Fibroblast of the conjunctiva (primary cell): ENCODE results near the gene AK4.
A peak's percentile ranks its signal among the peaks of the same experiment; 100 is the strongest.
"Not testable (repeated sequence)": the region's sequence is repeated elsewhere in the genome, so short reads cannot be mapped to it uniquely, and the experiment has no call there.

Experiments used
- DNase-seq: peaks from one replicate; pipeline ENCODE4 v3.0.0-alpha.2; 2010; ENCODE audit warnings: low read depth

Gene AK4

DNA sequence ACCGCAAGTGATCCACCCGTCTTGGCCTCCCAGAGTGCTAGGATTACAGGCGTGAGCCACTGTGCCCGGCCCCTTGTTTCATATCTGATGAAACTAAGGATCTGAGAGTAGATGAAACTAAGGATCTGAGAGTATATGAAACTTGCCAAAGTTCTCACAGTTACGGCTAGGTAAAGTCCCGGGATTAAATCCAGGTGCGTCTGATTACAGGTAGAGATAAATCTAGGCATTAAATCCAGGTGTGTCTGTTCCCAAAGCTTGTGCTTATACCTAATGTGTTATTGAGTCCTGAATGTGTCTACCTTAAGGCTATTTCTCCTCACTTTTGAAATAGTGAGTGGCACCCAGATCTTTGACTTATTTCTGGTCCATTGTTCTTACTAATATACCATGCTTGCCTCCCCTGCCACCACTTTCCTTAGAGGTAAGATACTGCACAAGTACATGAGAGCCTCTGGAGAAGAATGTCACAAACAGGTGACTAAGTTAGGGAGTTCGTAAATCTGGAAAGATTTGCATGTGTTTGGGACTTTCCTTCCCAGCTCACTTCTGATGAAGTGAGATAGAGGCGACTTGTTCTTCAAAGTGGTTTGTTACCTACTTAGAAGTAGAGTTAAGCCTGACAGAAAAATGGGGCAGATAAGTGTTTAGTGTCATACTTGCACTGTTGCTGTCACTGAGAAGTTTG lies 66.5 kb downstream of the AK4 start:
- no peak for DNase-seq

DNA sequence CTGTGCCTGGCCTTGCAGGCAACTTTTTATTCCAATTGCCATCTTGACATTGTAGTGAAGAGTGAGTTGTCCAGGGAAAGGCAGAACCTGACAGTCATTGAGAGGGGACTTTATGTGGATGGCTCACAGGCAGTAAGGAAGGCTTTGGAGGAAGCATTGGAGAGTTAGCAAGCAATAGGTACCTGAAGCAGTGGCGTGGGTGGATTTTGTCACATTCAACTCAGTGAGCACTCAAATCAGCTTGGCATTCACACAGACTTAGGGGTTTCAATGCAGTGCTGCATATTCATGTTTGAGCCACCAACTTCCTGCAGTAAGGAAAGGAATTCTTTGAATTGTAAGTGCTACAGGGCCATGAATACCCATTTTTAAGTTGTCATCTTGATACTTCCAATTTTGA lies 69.0 kb downstream of the AK4 start:
- DNase-seq, result no peak

DNA sequence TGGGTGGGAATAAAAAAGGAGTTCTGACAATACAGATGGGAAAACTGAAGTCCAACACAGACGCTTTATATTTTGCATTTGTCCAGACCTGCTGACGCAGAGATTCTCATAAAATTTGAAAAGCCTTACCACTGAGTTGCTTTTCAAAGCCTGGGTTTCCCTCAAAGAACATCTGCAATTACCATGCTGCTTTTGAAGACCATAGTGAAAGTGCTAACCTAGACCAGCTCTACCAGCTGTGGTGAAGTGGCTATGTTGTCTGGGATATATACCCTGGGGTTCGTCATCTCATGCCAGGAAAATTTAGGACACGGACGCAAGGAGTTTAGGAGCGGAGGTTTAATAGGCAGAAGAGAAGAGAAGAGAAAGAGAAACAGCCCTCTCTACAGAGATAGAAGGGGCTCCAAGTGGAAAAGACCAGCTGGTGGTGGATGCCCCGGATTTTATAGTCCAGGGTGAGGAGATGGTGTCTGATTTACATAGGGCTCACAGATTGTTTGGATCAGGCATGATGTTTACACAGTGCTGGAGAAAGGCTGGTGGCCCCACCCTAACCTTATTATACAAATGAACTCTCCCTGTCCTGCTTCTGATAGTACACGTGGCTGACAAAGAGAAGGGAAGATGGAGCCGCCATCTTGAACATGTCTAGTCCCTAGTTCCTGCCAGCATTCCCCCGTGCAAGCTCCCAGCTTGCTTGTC lies 73.8 kb downstream of the AK4 start:
- DNase-seq, result no peak

DNA sequence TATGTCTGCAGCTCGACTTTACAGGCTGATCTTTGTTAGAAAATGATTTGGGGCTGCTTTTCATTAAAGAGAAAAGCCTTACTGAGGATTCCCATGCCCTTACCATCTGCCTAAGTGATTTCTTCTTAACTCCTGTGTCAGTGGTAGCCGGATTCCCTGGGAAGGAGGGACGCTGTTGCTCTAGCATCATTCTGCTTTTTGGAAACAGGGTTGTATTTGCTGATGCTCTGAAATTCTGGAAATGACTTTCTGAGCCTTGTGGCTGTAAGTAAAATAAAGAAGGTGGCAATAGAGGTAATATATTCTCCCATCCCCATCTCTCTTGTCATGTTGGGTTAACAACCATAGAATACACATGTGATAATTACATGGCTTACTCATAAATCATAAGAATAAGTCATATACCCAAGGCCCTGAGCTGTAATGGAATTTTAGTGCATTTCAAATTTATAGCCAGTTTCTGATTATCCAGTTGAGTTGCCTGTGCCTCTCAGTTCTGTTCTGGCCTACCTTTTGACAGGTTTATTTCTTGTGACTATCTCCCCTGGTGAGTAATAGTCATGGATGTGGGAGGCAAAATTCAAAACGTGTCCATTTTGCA lies 74.4 kb downstream of the AK4 start:
- no peak for DNase-seq

DNA sequence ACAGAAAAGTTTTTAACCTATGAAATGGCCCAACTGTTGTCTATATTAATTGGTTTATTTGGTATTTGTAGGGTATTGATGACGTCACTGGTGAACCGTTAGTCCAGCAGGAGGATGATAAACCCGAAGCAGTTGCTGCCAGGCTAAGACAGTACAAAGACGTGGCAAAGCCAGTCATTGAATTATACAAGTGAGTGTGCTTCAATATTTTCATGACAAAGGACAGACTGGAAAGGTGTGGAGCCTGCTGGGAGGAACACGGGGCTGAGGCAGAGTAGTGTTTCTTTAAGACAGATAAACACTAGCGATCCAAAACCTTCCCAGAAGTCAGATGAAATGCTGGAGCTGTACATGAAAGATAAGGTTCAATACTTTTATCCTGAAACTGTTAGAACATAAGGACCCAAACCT lies 76.7 kb downstream of the AK4 start:
- DNase-seq, result no peak

DNA sequence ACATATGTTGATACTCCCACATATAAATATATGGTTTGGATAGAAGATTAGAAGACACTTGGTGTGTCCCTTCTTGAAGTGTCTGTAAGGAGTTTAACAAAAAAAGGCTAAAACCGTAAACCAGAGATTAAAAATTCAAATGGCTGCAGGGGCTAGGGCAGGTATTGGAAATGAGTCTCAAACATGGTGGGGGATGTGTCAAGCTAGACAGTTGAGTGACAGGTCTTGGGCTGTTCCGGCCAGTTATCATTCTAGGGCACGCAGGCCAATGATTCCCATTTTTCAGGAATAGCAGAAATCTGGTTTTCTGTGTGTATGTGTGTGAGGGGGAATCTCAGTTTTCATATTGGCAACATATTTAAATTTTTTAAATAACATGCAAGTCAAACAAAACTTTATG lies 77.2 kb downstream of the AK4 start:
- no peak for DNase-seq

DNA sequence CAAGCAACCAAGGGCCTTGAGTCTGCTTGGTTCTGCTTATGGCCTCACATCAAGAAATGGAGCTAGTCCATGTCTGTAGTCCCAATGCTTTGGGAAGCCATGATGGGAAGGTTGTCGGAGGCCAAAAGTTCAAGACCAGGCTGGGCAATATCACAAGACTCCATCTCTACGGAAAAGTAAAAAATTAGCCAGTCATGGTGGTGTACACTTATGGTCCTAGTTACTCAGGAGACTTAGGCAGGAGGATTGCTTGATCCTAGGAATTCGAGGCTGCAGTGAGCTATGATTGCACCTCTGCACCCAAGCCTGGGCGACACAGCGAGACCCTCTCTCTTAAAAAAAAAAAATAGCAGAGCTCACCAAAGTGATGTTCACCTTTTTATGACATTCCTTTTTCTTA lies 81.2 kb downstream of the AK4 start:
- no peak for DNase-seq

DNA sequence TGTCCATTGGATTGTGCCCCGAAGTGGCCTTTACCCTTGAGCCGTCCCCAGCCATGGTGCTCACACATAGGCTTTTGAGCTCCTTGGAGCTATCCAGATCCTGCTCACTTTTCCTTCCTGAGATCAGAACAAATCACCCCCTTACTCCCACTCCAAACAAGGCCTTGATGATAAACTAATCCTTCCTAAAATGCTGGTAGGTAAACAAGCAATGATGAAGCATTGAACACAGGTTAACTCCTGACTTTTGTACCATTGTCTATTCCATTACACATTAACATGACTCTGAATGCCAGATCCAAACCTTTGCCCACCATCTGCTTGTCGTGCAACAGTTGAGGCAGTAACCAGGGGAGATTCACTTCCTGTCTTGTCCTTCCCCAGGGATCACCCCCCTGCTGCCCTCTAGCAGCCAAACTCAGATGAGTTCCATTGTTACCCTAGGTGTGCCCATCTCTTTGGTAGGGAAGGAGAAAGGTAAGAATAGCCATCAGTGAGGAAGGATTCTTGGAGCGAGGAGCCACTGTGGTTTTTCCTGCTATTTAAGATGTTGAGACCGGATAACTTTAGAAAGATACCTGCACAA lies 81.8 kb downstream of the AK4 start:
- no peak for DNase-seq

DNA sequence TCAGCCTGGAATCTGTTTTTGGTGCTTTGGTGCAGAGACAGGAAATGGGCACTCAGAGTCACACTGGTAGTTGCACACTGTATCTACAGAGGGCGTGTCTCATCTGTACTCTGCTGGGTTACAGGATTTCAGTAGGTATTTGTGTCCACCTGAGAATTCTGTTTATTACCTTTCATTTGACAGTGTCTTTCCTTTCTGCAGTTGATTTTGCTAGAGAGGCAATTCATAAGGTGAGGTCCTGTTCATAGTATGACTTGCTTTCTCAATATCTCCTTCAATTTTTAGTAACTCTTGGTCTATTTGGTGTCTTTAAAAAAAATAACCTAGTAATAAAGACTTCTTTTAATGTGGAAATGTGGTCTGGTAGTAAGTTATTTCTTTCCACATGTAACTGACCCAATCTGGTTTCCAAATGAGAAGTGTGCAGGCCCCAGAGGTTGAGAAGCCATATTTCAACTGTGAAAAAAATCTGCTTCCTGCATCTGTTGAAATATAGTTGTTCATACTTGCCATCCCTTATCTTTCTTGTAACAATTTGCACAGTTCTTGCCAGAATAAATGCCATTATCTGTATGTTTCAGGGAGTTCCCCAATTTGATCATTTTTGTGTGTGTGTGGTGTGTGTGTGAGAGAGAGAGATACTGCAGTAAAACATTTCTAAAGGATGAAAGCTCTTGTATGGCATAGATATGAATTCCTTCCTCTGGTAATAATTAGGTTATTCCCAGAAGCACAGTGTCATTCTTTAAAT lies 82.9 kb downstream of the AK4 start:
- no peak for DNase-seq

DNA sequence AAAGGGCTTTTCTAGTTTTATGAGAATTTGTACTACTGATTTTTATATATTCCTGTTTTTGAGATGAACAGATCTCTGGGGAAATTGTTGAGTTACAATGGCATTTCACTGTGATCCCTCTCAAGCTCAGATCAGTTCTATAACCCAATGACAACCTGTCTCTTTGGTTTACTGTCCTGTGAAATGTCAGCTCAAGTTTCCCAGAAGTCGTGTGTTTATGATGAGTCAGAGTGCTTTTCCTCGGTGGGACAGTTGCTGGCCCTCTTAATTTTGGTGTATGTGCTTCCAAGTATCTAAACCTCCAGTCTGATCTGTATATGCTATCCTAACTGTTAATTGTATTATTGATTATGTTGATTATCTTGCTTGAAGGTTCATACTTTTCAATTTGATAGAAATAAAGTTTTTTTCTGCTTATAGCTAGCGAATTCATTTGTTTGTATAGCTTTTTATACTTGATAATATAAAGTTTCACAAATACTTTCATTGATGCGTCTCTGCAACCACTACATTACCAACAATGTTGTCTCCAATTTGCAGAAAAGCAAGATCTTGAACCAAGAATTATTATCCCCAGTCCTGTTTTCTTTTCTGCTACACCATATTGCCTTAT lies 83.8 kb downstream of the AK4 start:
- DNase-seq, result no peak

DNA sequence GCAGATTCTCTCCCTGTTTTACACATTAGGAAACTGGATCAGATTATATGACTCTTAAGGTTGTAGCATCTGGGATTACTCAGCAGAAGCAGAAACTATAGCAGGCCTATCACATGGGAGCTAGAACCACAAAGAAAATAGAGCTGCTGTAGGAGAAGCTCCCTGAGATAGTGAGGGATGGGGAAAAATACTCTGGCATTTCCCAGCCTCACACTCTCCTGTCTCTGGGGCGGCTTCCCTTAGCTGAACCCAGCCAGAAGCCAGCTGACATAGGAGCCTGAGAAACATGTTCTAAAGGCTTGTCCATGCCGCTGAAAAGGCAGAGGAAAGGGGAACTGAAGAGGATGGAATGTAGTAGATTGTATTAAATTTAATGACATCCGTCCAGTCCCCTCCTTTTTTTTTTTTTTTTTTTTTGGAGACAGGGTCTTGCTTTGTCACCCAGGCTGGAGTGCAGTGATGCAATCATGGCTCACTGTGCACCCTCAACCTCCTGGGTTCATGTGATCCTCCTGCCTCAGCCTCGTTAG lies 84.5 kb downstream of the AK4 start:
- no peak for DNase-seq

DNA sequence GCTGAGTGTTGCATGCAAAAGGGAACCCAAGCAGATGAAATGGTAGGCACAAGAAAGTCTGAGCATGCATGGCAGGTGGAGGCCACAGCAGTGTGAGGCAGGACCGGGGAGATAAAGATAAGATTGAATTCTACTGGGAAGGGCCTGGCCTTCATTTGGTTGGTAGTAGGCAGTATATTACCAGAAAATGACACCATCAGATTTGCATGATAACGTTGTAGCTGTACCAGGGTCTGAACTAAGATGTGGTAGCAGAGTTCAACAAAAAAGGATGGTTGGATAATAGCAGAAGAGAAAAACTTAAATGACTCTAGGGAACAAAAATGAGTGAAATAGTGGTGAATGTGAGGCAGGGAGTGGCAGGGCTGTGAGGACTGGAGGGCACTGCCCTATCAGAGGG lies 85.8 kb downstream of the AK4 start:
- DNase-seq, result no peak

DNA sequence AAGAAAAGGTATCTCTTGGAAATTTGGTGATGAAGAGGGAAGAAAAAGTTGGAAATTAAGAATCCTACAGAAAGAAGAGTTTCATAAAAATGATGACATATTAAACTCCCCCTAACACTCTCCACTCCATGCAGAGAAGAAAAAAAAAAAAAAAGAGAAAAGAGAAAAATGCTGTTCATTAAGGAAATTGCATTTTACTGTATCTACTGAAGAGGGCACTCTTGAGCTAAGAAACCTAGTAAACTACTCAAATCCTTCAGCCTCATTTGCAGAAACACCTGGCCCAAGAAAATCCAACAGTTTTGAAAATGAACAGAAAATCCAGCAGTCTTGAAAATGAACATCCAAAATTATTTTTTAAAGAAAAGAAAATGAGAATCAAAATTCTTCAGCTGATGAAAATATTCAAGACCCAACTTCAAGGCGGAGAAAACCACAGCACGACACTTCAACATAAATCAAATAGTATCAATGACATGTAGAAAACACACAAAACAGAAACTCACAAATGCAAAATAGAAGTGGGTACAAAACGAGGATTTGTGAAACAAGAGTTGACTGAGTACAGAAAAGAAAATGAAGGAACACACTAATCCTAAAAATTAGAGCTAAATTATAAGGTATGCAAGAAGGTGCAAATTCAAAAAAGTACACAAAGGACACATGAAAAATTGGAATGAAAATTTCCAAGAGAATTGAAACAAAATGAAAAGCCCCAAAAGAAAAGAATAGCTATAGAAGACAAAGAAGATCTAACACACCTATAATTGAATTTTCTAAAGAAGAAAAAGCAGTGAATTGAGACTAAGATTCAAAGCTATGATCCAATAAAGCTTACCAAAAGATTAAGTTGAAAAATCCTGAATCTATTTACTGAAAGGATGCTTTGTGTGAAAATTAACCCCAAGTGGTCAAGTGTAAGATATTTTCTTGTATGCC lies 88.1 kb downstream of the AK4 start:
- peak; percentile 18 for DNase-seq

DNA sequence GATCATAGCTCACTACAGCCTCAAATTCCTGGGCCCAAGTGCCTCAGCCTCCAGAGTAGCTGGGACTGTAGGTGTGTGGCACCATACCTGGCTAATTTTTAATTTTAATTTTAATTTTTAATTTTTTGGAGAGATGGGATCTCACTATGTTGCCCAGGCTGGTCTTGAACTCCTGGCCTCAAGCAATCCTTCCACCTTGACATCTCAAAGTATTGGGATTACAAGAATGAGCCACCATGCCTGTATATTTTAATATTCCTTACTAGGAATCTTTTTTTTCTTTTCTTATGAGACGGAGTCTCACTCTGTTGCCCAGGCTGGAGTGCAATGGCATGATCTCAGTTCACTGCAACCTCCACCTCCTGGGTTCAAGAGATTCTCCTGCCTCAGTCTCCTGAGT lies 89.1 kb downstream of the AK4 start:
- DNase-seq, result not testable (repeated sequence)

DNA sequence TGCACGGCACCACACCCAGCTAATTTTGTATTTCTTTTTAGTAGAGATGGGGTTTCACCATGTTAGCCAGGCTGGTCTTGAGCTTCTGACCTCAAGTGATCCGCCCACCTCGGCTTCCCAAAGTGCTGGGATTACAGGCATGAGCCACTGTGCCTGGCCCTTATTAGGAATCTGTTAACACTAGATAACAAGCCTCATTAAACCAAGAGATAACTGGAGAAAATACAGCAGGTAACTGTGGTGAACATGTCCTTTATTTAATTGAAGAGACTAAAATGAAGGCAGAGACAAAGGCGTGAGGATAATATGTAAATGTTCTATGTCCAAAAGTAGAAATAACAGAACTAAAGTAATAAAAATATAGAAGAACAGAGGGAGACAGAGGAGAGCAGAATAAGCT lies 89.5 kb downstream of the AK4 start:
- DNase-seq, result no peak

DNA sequence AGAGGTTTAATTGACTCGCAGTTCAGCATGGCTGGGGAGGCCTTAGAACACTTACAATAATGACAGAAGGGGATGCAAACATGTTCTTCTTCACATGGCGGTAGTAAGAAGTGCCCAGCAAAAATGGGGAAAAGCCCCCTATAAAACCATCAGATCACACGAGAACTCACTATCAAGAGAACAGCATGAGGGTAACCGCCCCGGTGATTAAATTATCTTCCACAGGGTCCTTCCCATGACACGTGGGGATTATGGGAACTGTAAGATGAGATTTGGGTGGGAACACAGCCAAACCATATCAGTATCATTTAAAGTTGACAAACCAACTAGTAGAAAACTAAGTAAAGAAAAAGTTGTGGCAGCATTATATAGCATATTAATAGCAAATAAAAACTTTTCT lies 90.0 kb downstream of the AK4 start:
- DNase-seq, result no peak

DNA sequence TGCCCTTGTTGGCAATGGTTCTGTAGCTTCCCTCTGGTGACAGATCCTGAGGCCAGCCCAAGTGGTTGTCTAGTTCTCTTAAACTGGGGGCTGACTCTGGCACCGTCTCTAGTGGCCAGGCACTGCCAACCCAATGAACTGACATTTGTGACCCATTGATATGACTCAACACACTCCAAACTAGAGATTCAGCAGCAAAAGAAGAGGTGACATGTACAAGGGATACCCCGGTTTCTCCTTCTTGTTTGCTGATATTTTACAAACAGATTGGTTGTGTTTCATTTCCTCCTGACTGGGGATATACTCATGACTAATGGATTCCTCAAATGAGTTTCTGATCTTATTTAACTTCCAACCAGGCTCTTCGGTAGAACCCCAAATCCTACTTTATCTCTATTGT lies 95.5 kb downstream of the AK4 start:
- DNase-seq, result no peak

DNA sequence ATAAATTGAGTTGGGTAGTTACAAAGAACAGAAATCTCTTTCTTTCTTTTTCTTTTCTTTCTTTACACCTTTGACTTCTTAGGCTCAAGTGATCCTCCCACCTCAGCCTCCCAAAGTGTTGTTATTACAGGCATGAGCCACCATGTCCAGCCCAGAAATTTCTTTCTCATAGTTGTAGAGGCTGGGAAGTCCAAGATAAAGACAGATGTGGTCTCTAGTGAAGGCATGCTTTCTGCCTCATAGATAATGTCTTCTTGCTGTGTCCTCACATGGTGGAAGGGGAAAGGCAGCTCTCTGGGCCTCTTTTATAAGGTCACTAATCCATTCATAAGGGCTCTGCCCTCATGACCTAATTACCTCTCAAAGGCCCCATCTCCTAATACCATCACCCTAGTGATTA lies 97.3 kb downstream of the AK4 start:
- DNase-seq, result no peak

DNA sequence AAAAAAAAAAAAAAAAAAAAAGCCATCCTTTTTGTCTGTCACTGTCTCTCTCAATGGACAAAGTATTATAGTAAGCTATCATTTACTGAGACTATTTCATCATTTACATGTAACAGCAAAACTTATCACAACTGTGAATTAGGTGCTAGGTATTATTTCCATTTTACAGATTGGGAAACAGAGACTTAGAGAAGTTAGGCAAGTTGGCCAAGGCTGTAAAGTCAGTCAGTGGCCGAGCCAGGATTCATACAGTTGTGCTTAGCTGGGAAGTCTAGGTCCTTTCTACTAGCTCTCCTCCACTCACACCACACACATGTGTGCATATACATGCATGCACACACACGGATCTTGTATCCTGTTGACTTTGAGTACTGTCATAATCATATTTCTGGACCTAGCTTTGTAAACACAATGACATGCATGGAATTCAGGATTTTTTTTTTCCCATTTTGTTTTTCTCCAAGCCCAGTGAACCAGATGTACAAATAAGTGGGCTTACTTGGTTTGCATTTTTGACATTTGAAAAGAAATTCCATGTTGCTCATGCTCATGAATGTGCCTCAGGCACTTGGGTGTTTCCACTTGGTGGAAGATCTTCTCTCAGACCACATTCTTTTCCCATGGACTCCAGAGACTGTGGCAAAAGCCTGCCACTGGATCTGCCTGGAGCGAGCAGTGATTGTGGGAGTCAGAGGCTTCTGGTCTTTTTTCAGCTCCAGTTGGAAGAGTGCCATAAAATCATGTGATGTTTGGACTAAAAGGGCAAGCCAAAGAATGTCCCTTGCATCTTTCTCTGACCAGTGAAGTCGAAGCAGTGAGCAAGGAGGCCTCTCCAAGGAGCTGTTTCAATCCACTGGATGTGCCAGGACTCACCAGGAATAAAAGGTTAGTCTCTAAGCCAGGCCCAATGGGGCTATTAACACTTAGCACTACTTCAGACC lies 99.7 kb downstream of the AK4 start:
- peak; percentile 76 for DNase-seq

DNA sequence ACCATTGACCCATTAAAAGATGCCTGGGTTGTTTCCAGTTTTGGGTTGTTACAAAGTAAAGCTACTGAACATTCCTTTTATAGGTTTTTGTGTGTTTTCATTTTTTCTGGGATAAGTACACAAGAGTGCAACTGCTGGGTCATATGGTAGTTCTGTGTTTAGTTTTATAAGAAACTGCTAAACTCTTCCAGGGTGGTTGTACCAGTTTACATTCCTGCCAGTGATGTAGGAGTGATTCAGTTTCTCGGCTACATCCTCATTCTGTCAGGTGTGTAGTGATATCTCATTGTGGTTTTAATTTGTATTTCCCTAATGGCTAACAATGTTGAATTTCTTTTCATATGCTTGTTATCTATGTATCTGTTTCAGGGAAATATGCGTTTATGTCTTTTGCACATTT lies 102.8 kb downstream of the AK4 start:
- no peak for DNase-seq
